HG02870 (cell line): ENCODE results near the gene VAMP7.
"Not testable (repeated sequence)": the region's sequence is repeated elsewhere in the genome, so short reads cannot be mapped to it uniquely, and the experiment has no call there.

Experiments
- ATAC-seq: cut with Tn5 transposase; IDR thresholded peaks from one replicate; pipeline ENCODE4 v1.9.1; 2021; ENCODE audit warnings: mild to moderate bottlenecking, moderate library complexity; ENCODE audit not compliant: unreplicated experiment

VAMP7 gene

GRCh38 chrX:155986995-155987394 lies 105.8 kb downstream of the VAMP7 start:
- not testable (repeated sequence) for ATAC-seq

DNA sequence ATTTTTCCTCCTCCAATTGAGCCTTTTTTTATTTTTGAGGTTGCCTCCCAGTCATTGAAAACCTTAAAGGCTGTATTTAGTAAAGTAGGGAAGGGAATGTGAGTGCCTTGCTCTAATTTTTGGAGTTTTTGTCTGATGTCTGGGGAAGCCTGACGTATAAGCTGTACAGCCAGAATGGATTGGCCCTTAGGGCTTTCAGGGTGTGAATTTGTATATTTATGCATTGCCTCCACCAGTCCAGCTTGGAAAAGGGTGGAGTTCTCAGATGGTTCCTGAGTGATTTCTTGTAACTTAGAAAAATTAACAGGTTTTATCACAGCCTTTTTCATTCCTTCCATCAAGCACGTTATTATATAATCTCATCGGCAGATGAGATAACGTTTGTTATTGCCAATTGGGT lies 107.7 kb downstream of the VAMP7 start:
- no peak for ATAC-seq
